ENCODE data around the gene HOXA13.

GRCh38 chr7:27243340-27244163 is 43.7 kb upstream of the HOXA13 start:
- TF ChIP-seq, protein P1, sequence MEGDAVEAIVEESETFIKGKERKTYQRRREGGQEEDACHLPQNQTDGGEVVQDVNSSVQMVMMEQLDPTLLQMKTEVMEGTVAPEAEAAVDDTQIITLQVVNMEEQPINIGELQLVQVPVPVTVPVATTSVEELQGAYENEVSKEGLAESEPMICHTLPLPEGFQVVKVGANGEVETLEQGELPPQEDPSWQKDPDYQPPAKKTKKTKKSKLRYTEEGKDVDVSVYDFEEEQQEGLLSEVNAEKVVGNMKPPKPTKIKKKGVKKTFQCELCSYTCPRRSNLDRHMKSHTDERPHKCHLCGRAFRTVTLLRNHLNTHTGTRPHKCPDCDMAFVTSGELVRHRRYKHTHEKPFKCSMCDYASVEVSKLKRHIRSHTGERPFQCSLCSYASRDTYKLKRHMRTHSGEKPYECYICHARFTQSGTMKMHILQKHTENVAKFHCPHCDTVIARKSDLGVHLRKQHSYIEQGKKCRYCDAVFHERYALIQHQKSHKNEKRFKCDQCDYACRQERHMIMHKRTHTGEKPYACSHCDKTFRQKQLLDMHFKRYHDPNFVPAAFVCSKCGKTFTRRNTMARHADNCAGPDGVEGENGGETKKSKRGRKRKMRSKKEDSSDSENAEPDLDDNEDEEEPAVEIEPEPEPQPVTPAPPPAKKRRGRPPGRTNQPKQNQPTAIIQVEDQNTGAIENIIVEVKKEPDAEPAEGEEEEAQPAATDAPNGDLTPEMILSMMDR (IDR thresholded peaks at IDR 0.05; ENCODE audit: poor library complexity): no peak
- peak; percentile 29 for TF ChIP-seq EZH2phosphoT487 (IDR thresholded peaks at IDR 0.05; ENCODE audit: low read depth, severe bottlenecking, unreplicated experiment)

Data from hepatocyte (in vitro differentiated cells).